HCT116 (cell line): ENCODE measurements around the gene ESRRA. TPM values are rescaled to one million over a fixed set of nuclear protein-coding genes. Genes with fewer than 3 reads are reported as not detected.

Source experiments
- ATAC-seq: fragments of 200-7000 bp; cut with Tn5 transposase; 2 replicates; pipeline ENCODE4 v1.9.1; 2020; ENCODE audit warnings: mild to moderate bottlenecking, moderate library complexity
- BruUV-seq: library from RNA; stranded (reverse); fragments of 400-500 nt; replicated peaks from 2 replicates; lab custom pipeline; 2021; lab: Mats Ljungman, UMichigan
- CTCF ChIA-PET: fragments of 300-600 bp; sonication (Branson Sonifier 250); formaldehyde crosslinking; loops from one replicate; lab custom pipeline; 2021; ENCODE audit warnings: antibody characterized with exemption; lab: Charles Lee
- POLR2A ChIA-PET: fragments of 300-600, 350-600 bp; sonication (Branson Sonifier 250); formaldehyde crosslinking; loops from one replicate; lab custom pipeline; 2021; ENCODE audit warnings: antibody characterized with exemption; lab: Charles Lee
- RAD21 ChIA-PET, 2 experiments: fragments of 300-600 bp; sonication (Branson Sonifier 250); formaldehyde crosslinking; loops; one replicate each; lab custom pipeline; 2023; ENCODE audit warnings: low total read pairs in 2 of 2; ENCODE audit not compliant: uncharacterized antibody in 2 of 2, unreplicated experiment in 2 of 2, low non-redundant PET in 1 of 2; lab: Charles Lee
- DNase-seq: peaks from one replicate; pipeline ENCODE4 v3.0.0-alpha.2; 2010; ENCODE audit warnings: low read depth, low spot score
- H2AFZ ChIP-seq: fragments of 200-600 bp; shearing (Covaris generic), sonication (generic); 2 replicates; pipeline ENCODE4 v1.6.1; 2017; ENCODE audit warnings: low read depth, mixed run types, mixed read lengths, antibody characterized with exemption, low read length; ENCODE audit not compliant: poor library complexity, severe bottlenecking
- H3K27ac ChIP-seq: 2 replicates; pipeline ENCODE4 v1.5.1; 2012; ENCODE audit warnings: low read depth, low read length
- H3K27me3 ChIP-seq: fragments of 200-600 bp; sonication (generic); 2 replicates; pipeline ENCODE4 v1.6.1; 2016; ENCODE audit warnings: mixed run types, low read length, mixed read lengths; ENCODE audit not compliant: insufficient read depth
- H3K36me3 ChIP-seq, 2 experiments: fragments of 200-500 bp in 1 of 2; fragments of 200-600 bp in 1 of 2; sonication (Bioruptor generic) in 1 of 2; sonication (generic) in 1 of 2; 2 replicates each; pipeline versions ENCODE4 v1.5.1 to v1.6.1; 2014 to 2016; ENCODE audit warnings: low read length in 2 of 2, inconsistent platforms in 1 of 2, mixed read lengths in 1 of 2, mixed run types in 1 of 2; ENCODE audit not compliant: insufficient read depth in 2 of 2, control insufficient read depth in 1 of 2
- H3K4me1 ChIP-seq, 2 experiments: fragments of 200-600 bp in 1 of 2; sonication (generic) in 1 of 2; 2 replicates each; pipeline versions ENCODE4 v1.5.1 to v1.6.1; 2012 to 2017; ENCODE audit warnings: low read length in 2 of 2, inconsistent platforms in 1 of 2, mild to moderate bottlenecking in 1 of 2, mixed read lengths in 1 of 2, mixed run types in 1 of 2, moderate library complexity in 1 of 2; ENCODE audit not compliant: insufficient read depth in 2 of 2, control insufficient read depth in 1 of 2
- H3K4me2 ChIP-seq: fragments of 200-600 bp; sonication (generic); 2 replicates; pipeline ENCODE4 v1.6.1; 2017; ENCODE audit warnings: mixed run types, low read length, mixed read lengths
- H3K4me3 ChIP-seq, 2 experiments: fragments of 200-600 bp in 1 of 2; sonication (generic) in 1 of 2; replicated peaks in 1 of 2; 2 replicates each; pipeline ENCODE4 v1.5.1; 2011 to 2016; ENCODE audit warnings: low read length in 2 of 2, control low read depth in 1 of 2, low read depth in 1 of 2, mild to moderate bottlenecking in 1 of 2, mixed read lengths in 1 of 2, mixed run types in 1 of 2
- H3K79me2 ChIP-seq: fragments of 200-600 bp; sonication (generic); 2 replicates; pipeline ENCODE4 v1.6.1; 2017; ENCODE audit warnings: mild to moderate bottlenecking, mixed run types, low read length, moderate library complexity, mixed read lengths; ENCODE audit not compliant: insufficient read depth
- H3K9ac ChIP-seq: fragments of 200-600 bp; sonication (generic); 2 replicates; pipeline ENCODE4 v1.6.1; 2016; ENCODE audit warnings: low read length, mixed read lengths
- H3K9me2 ChIP-seq: fragments of 200-600 bp; sonication (generic), shearing (Covaris generic); 2 replicates; pipeline ENCODE4 v1.6.1; 2017; ENCODE audit warnings: mixed run types, mild to moderate bottlenecking, moderate library complexity; ENCODE audit not compliant: insufficient read depth
- H3K9me3 ChIP-seq, 2 experiments: fragments of 200-500 bp in 1 of 2; fragments of 200-600 bp in 1 of 2; sonication (Bioruptor generic) in 1 of 2; sonication (generic) in 1 of 2; 2 replicates each; pipeline ENCODE4 v1.6.1; 2014 to 2017; ENCODE audit warnings: low read length in 2 of 2, mixed read lengths in 2 of 2, inconsistent platforms in 1 of 2, low read depth in 1 of 2, mild to moderate bottlenecking in 1 of 2, mixed run types in 1 of 2, moderate library complexity in 1 of 2; ENCODE audit not compliant: control insufficient read depth in 1 of 2, insufficient read depth in 1 of 2
- H4K20me1 ChIP-seq: fragments of 200-600 bp; sonication (generic), shearing (Covaris generic); 2 replicates; pipeline ENCODE4 v1.6.1; 2017; ENCODE audit warnings: mixed run types, mild to moderate bottlenecking, moderate library complexity; ENCODE audit not compliant: insufficient read depth
- CEBPB ChIP-seq: IDR thresholded peaks from 2 replicates; pipeline ENCODE4 v1.6.1; 2012; ENCODE audit warnings: low read depth
- EGR1 ChIP-seq: IDR thresholded peaks from 2 replicates; pipeline ENCODE4 v1.6.1; 2012; ENCODE audit warnings: low read depth
- JUND ChIP-seq: IDR thresholded peaks from 2 replicates; pipeline ENCODE4 v1.6.1; 2012
- SIN3A ChIP-seq: IDR thresholded peaks from 2 replicates; pipeline ENCODE4 v1.6.1; 2012; ENCODE audit warnings: low read depth
- TCF7L2 ChIP-seq: IDR thresholded peaks from 2 replicates; pipeline ENCODE4 v1.7.0; 2011; ENCODE audit warnings: borderline replicate concordance, inconsistent platforms; ENCODE audit not compliant: insufficient read depth, insufficient read length; ENCODE audit errors: extremely low read depth
- YY1 ChIP-seq: IDR thresholded peaks from 2 replicates; pipeline ENCODE4 v1.6.1; 2011; ENCODE audit warnings: low read length, low read depth, moderate library complexity, mild to moderate bottlenecking; ENCODE audit not compliant: insufficient replicate concordance; ENCODE audit errors: extremely low read depth
- intact Hi-C: fragments of 100-400 bp; cut with micrococcal nuclease; formaldehyde crosslinking; loops from 2 replicates; pipeline ENCODE4 v1.10.0; 2022
- total RNA-seq: library from RNA; stranded (reverse); gene quantifications from one replicate; pipeline ENCODE4 v1.2.1, GENCODE V29; 2021; ENCODE audit not compliant: unreplicated experiment
- TF ChIP-seq, protein P1 (sequence below): IDR thresholded peaks from 2 replicates; pipeline ENCODE4 v1.6.1; 2012; ENCODE audit warnings: low read depth
- TF ChIP-seq, protein P2 (sequence below): IDR thresholded peaks from 2 replicates; pipeline ENCODE4 v1.6.1; 2012

ESRRA gene
- total RNA-seq, 1 experiment from 2014 or later: 62.7 TPM

DNA sequence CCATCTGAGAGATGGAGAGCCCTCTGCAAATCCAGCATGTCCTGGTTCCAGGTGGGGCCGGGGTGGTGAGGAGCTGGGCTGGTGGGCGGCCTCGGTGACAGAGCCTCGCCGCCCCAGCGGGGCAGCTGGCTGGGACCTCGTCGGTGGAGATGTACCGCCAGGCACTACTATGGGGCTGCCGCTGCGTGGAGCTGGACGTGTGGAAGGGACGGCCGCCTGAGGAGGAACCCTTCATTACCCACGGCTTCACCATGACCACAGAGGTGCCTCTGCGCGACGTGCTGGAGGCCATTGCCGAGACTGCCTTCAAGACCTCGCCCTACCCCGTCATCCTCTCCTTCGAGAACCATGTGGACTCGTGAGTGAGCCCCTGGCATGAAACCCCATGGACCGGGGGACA is 47.0 kb upstream of the ESRRA start:
- RAD21 ChIA-PET: no interaction called here
- H3K9ac ChIP-seq: no peak overlapping the region
- H3K9me2 ChIP-seq: no peaks in the 10 kb centered on the region
- H3K27me3 ChIP-seq: no peaks in the 10 kb centered on the region
- H3K4me3 ChIP-seq: no peak overlapping the region
- ATAC-seq (no peak), DNase-seq (no peak)
- no peaks in the 10 kb centered on the region for H3K9me3 ChIP-seq
- intact Hi-C loops: no loop called here
- no peak overlapping the region for H2AFZ ChIP-seq
- H3K27ac ChIP-seq: no peak overlapping the region
- H3K36me3 ChIP-seq: peaks cover 27 to 60% of the 10 kb centered on the region in 2 experiments; a peak in 3 of 4 replicates
- H3K4me2 ChIP-seq: no peak overlapping the region
- POLR2A ChIA-PET: interaction anchor here (1.2 kb wide), 1 partner anchor 10 kb away, joined by 3 read pairs; no protein-coding TSS in a partner anchor
- H4K20me1 ChIP-seq: no peaks in the 10 kb centered on the region
- peaks cover 5 to 15% of the 10 kb centered on the region in 2 experiments; a peak in 3 of 4 replicates for H3K4me1 ChIP-seq
- BruUV-seq: no TSS peak
- no peak for TF ChIP-seq CEBPB
- CTCF ChIA-PET: interaction anchor here (1.1 kb wide), 1 partner anchor 9 kb away, joined by 3 read pairs; no protein-coding TSS in a partner anchor
- H3K79me2 ChIP-seq: peaks cover 21% of the 10 kb centered on the region

DNA sequence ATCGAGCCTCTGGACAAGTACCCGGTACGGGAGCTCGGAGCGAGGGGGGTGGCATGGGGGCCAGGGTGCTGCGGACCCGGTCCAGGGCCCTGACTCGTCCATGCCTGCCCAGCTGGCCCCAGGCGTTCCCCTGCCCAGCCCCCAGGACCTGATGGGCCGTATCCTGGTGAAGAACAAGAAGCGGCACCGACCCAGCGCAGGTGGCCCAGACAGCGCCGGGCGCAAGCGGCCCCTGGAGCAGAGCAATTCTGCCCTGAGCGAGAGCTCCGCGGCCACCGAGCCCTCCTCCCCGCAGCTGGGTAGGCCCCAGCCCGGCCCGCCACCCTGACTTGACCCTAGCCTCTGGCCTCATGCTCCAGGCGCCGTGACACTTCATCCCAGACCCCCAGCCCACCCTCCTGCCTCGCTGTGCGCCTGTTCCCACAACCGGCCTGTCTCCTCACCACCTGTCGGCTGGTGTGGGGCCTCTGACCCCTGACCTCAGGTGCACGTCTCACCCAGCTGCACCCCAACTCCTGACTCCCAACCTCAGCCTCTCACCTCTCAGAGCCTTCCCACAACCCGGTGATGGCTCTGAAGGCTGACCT is 46.3 kb upstream of the ESRRA start:
- CTCF ChIA-PET: no interaction called here
- H3K79me2 ChIP-seq: peaks cover 14% of the 10 kb centered on the region; the same call in 1 of the 2 replicates
- peaks cover 4 to 11% of the 10 kb centered on the region in 2 experiments; a peak in 3 of 4 replicates for H3K4me1 ChIP-seq
- H3K4me2 ChIP-seq: no peak overlapping the region
- no peak for TF ChIP-seq SIN3A
- no peak for TF ChIP-seq YY1
- no peak for TF ChIP-seq TCF7L2
- TF ChIP-seq JUND: no peak
- no peak for TF ChIP-seq EGR1
- TF ChIP-seq, protein P1, sequence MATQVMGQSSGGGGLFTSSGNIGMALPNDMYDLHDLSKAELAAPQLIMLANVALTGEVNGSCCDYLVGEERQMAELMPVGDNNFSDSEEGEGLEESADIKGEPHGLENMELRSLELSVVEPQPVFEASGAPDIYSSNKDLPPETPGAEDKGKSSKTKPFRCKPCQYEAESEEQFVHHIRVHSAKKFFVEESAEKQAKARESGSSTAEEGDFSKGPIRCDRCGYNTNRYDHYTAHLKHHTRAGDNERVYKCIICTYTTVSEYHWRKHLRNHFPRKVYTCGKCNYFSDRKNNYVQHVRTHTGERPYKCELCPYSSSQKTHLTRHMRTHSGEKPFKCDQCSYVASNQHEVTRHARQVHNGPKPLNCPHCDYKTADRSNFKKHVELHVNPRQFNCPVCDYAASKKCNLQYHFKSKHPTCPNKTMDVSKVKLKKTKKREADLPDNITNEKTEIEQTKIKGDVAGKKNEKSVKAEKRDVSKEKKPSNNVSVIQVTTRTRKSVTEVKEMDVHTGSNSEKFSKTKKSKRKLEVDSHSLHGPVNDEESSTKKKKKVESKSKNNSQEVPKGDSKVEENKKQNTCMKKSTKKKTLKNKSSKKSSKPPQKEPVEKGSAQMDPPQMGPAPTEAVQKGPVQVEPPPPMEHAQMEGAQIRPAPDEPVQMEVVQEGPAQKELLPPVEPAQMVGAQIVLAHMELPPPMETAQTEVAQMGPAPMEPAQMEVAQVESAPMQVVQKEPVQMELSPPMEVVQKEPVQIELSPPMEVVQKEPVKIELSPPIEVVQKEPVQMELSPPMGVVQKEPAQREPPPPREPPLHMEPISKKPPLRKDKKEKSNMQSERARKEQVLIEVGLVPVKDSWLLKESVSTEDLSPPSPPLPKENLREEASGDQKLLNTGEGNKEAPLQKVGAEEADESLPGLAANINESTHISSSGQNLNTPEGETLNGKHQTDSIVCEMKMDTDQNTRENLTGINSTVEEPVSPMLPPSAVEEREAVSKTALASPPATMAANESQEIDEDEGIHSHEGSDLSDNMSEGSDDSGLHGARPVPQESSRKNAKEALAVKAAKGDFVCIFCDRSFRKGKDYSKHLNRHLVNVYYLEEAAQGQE: no peak
- TF ChIP-seq, protein P2, sequence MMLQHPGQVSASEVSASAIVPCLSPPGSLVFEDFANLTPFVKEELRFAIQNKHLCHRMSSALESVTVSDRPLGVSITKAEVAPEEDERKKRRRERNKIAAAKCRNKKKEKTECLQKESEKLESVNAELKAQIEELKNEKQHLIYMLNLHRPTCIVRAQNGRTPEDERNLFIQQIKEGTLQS: no peak
- DNase-seq (no peak), ATAC-seq (no peak)
- H3K9me2 ChIP-seq: no peaks in the 10 kb centered on the region
- no peak overlapping the region for H3K4me3 ChIP-seq
- no peak overlapping the region for H2AFZ ChIP-seq
- no peaks in the 10 kb centered on the region for H3K9me3 ChIP-seq
- intact Hi-C loops: no loop called here
- POLR2A ChIA-PET: no interaction called here
- no TSS peak for BruUV-seq
- no peaks in the 10 kb centered on the region for H3K27me3 ChIP-seq
- peaks cover 30 to 67% of the 10 kb centered on the region in 2 experiments; a peak in 3 of 4 replicates for H3K36me3 ChIP-seq
- RAD21 ChIA-PET: no interaction called here
- no peak overlapping the region for H3K9ac ChIP-seq
- H4K20me1 ChIP-seq: no peaks in the 10 kb centered on the region
- no peak overlapping the region for H3K27ac ChIP-seq
